ENCODE measurements around the gene TRIML1.

DNA sequence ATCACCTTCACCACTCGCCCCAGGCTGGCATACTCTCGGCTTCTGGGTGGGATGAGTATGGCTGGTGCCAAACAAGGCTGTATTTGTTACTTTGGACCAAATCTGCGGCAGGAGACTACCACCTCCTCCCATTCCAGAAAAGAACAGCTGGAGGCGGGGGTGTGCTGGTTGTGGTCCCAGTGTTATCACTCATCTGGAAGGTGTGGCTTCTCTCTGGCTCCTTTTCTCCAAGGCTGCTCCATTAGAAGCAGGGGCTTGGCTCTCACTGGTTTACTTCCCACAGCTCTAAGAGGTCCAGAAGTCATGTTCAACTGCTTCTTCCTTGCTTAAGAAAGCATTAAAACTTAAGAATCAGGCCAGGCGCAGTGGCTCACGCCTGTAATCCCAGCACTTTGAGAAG lies 27.3 kb upstream of the TRIML1 start:
- TF ChIP-seq, protein P1, sequence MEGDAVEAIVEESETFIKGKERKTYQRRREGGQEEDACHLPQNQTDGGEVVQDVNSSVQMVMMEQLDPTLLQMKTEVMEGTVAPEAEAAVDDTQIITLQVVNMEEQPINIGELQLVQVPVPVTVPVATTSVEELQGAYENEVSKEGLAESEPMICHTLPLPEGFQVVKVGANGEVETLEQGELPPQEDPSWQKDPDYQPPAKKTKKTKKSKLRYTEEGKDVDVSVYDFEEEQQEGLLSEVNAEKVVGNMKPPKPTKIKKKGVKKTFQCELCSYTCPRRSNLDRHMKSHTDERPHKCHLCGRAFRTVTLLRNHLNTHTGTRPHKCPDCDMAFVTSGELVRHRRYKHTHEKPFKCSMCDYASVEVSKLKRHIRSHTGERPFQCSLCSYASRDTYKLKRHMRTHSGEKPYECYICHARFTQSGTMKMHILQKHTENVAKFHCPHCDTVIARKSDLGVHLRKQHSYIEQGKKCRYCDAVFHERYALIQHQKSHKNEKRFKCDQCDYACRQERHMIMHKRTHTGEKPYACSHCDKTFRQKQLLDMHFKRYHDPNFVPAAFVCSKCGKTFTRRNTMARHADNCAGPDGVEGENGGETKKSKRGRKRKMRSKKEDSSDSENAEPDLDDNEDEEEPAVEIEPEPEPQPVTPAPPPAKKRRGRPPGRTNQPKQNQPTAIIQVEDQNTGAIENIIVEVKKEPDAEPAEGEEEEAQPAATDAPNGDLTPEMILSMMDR (IDR thresholded peaks at IDR 0.05), result no peak
- no peak for TF ChIP-seq POLR2A (IDR thresholded peaks at IDR 0.05)
